ENCODE data around the gene REV3L. TPM values are rescaled to one million over a fixed set of nuclear protein-coding genes. Genes with fewer than 3 reads are reported as not detected.

REV3L gene
- total and polyA plus RNA-seq, 2 of the 8 experiments (the other 6 are each of a cell fraction or from before 2014, with no cell fraction given) = 2.1 to 6.6 TPM

DNA sequence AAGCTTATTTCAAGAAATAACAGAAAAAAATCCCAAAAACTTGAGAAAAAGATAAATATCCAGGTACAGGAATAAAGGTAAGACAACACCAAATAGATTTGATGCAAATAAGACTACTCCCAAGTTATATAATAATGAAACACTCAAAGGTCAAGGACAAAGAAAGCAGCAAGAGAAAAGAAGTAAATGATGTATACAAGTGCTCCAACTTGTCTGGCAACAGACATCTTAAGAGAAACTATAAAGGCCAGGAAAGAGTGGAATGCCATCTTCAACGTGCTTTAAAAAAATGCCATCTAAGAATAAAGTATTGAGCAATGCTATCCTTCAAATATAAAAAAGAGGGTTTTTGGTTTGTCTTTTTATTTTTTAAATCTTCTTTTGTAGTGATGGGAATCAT lies 54.2 kb downstream of the REV3L start (continued):
- TF ChIP-seq, protein P1, sequence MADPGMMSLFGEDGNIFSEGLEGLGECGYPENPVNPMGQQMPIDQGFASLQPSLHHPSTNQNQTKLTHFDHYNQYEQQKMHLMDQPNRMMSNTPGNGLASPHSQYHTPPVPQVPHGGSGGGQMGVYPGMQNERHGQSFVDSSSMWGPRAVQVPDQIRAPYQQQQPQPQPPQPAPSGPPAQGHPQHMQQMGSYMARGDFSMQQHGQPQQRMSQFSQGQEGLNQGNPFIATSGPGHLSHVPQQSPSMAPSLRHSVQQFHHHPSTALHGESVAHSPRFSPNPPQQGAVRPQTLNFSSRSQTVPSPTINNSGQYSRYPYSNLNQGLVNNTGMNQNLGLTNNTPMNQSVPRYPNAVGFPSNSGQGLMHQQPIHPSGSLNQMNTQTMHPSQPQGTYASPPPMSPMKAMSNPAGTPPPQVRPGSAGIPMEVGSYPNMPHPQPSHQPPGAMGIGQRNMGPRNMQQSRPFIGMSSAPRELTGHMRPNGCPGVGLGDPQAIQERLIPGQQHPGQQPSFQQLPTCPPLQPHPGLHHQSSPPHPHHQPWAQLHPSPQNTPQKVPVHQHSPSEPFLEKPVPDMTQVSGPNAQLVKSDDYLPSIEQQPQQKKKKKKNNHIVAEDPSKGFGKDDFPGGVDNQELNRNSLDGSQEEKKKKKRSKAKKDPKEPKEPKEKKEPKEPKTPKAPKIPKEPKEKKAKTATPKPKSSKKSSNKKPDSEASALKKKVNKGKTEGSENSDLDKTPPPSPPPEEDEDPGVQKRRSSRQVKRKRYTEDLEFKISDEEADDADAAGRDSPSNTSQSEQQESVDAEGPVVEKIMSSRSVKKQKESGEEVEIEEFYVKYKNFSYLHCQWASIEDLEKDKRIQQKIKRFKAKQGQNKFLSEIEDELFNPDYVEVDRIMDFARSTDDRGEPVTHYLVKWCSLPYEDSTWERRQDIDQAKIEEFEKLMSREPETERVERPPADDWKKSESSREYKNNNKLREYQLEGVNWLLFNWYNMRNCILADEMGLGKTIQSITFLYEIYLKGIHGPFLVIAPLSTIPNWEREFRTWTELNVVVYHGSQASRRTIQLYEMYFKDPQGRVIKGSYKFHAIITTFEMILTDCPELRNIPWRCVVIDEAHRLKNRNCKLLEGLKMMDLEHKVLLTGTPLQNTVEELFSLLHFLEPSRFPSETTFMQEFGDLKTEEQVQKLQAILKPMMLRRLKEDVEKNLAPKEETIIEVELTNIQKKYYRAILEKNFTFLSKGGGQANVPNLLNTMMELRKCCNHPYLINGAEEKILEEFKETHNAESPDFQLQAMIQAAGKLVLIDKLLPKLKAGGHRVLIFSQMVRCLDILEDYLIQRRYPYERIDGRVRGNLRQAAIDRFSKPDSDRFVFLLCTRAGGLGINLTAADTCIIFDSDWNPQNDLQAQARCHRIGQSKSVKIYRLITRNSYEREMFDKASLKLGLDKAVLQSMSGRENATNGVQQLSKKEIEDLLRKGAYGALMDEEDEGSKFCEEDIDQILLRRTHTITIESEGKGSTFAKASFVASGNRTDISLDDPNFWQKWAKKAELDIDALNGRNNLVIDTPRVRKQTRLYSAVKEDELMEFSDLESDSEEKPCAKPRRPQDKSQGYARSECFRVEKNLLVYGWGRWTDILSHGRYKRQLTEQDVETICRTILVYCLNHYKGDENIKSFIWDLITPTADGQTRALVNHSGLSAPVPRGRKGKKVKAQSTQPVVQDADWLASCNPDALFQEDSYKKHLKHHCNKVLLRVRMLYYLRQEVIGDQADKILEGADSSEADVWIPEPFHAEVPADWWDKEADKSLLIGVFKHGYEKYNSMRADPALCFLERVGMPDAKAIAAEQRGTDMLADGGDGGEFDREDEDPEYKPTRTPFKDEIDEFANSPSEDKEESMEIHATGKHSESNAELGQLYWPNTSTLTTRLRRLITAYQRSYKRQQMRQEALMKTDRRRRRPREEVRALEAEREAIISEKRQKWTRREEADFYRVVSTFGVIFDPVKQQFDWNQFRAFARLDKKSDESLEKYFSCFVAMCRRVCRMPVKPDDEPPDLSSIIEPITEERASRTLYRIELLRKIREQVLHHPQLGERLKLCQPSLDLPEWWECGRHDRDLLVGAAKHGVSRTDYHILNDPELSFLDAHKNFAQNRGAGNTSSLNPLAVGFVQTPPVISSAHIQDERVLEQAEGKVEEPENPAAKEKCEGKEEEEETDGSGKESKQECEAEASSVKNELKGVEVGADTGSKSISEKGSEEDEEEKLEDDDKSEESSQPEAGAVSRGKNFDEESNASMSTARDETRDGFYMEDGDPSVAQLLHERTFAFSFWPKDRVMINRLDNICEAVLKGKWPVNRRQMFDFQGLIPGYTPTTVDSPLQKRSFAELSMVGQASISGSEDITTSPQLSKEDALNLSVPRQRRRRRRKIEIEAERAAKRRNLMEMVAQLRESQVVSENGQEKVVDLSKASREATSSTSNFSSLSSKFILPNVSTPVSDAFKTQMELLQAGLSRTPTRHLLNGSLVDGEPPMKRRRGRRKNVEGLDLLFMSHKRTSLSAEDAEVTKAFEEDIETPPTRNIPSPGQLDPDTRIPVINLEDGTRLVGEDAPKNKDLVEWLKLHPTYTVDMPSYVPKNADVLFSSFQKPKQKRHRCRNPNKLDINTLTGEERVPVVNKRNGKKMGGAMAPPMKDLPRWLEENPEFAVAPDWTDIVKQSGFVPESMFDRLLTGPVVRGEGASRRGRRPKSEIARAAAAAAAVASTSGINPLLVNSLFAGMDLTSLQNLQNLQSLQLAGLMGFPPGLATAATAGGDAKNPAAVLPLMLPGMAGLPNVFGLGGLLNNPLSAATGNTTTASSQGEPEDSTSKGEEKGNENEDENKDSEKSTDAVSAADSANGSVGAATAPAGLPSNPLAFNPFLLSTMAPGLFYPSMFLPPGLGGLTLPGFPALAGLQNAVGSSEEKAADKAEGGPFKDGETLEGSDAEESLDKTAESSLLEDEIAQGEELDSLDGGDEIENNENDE (IDR thresholded peaks at IDR 0.05; ENCODE audit: insufficient replicate concordance, low read length) = no peak
- TF ChIP-seq, protein P2, sequence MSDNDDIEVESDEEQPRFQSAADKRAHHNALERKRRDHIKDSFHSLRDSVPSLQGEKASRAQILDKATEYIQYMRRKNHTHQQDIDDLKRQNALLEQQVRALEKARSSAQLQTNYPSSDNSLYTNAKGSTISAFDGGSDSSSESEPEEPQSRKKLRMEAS (IDR thresholded peaks at IDR 0.05) = no peak

Measured in H1 (cell line).